Mesothelial cell of epicardium (in vitro differentiated cells): ENCODE measurements around the gene PRR36. TPM values are rescaled to one million over a fixed set of nuclear protein-coding genes. Genes with fewer than 3 reads are reported as not detected.

Experiments used
- DNase-seq, 2 experiments: peaks; one replicate each; pipeline ENCODE4 v3.0.0; 2021; ENCODE audit warnings: low spot score in 2 of 2; ENCODE audit not compliant: unreplicated experiment in 2 of 2
- H3K27ac Mint-ChIP-seq: 2 replicates; pipeline ENCODE4 v1.8.0; 2021; ENCODE audit warnings: mixed read lengths
- H3K27me3 Mint-ChIP-seq: 2 replicates; pipeline ENCODE4 v1.8.0; 2021; ENCODE audit warnings: low read depth, mixed read lengths
- H3K36me3 Mint-ChIP-seq: 2 replicates; pipeline ENCODE4 v1.8.0; 2021; ENCODE audit warnings: mixed read lengths
- H3K4me1 Mint-ChIP-seq: 2 replicates; pipeline ENCODE4 v1.8.0; 2021; ENCODE audit warnings: mixed read lengths
- H3K4me3 Mint-ChIP-seq: 2 replicates; pipeline ENCODE4 v1.8.0; 2021; ENCODE audit warnings: mild to moderate bottlenecking, moderate library complexity, mixed read lengths
- H3K9me3 Mint-ChIP-seq: 2 replicates; pipeline ENCODE4 v1.8.0; 2021; ENCODE audit warnings: mixed read lengths
- total RNA-seq: library from RNA; stranded (reverse); gene quantifications from 3 replicates; pipeline ENCODE4 v1.2.1, GENCODE V29; 2021
- TF ChIP-seq, protein P1 (sequence below): fragments of 200-600 bp; sonication (generic); IDR thresholded peaks from one replicate; pipeline ENCODE4 v1.5.0; 2021; ENCODE audit warnings: antibody characterized with exemption; ENCODE audit not compliant: unreplicated experiment

Gene PRR36
- total RNA-seq, 1 donor from 2014 or later = 23.4 TPM

DNA sequence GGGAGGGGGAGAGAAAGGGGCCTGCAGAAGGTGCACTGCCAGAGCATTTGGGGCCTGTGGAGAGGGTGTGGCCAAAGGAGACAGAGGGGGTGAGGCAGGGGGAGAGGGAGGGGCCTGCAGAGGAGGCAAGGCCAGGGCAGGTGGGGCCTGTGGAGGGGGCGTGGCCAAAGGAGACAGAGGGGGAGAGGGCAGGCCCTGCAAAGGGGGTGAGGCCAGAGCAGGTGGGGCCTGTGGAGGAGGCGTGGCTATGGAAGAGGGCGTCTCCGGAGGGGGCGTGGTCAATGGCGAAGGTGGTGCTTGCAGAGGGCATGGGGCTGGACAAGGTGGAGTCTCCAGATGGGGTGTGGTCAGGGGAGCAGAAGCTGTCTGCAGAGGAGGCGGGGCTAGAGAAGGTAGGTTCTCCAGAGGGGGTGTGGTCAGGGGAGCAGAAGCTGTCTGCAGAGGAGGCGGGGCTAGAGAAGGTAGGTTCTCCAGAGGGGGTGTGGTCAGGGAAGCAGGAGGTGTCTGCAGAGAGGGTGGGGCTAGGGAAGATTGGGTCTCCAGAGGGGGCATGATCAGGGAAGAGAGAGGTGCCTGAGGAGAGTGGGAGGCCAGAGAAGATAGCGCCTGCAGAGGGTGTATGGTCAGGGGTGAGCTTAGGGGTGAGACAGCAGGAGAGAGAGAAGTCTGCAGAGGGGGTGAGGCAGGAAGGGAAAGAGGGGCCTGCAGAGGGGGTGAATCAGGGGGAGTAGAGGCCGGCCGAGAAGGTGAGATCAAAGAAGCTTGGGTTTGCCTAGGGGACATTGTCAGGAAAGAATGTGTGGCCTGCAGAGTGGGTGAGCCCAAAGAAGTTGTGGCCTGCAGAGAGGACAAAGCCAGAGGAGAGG, 3.4 kb downstream of the PRR36 start:
- Mint-ChIP-seq H3K4me3 (peak overlapping the region; percentile 64), H3K36me3 (no peaks in the 10 kb centered on the region), H3K4me1 (peaks cover 27% of the 10 kb centered on the region), H3K27ac (peak overlapping the region; percentile 97), H3K27me3 (peaks cover 55% of the 10 kb centered on the region), H3K9me3 (no peaks in the 10 kb centered on the region)
- TF ChIP-seq, protein P1, sequence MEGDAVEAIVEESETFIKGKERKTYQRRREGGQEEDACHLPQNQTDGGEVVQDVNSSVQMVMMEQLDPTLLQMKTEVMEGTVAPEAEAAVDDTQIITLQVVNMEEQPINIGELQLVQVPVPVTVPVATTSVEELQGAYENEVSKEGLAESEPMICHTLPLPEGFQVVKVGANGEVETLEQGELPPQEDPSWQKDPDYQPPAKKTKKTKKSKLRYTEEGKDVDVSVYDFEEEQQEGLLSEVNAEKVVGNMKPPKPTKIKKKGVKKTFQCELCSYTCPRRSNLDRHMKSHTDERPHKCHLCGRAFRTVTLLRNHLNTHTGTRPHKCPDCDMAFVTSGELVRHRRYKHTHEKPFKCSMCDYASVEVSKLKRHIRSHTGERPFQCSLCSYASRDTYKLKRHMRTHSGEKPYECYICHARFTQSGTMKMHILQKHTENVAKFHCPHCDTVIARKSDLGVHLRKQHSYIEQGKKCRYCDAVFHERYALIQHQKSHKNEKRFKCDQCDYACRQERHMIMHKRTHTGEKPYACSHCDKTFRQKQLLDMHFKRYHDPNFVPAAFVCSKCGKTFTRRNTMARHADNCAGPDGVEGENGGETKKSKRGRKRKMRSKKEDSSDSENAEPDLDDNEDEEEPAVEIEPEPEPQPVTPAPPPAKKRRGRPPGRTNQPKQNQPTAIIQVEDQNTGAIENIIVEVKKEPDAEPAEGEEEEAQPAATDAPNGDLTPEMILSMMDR = no peak
- DNase-seq = peak in 1 of 2 experiments; percentile 64

DNA sequence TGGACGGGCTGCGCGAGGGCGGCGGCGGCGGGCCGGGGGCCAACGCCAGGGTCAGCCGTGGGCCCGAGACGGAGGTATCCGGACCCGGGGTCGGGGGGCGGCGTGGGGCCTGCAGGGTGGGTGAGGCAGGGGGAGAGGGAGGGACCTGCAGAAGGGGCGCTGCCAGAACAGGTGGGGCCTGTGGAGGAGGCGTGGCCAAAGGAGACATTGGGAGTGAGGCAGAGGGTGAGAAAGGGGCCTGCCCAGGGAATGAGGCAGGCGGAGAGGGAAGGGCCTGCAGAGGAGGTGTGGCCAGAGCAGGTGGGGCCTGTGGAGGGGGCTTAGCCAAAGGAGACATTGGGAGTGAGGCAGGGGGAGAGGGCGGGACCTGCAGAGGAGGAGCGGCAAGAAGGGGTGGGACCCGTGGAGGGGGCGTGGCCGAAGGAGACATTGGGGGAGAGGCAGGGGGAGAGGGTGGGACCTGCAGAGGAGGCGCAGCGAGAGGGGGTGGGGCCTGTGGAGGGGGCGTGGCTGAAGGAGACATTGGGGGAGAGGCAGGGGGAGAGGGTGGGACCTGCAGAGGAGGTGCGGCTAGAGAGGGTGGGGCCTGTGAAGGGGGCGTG, 4.2 kb downstream of the PRR36 start:
- Mint-ChIP-seq H3K36me3 (no peaks in the 10 kb centered on the region), H3K4me3 (peak overlapping the region; percentile 50), H3K4me1 (peaks cover 27% of the 10 kb centered on the region), H3K27me3 (peaks cover 56% of the 10 kb centered on the region), H3K27ac (peak overlapping the region; percentile 25), H3K9me3 (no peaks in the 10 kb centered on the region)
- TF ChIP-seq, protein P1 = no peak
- DNase-seq = peak in 1 of 2 experiments; percentile 65

DNA sequence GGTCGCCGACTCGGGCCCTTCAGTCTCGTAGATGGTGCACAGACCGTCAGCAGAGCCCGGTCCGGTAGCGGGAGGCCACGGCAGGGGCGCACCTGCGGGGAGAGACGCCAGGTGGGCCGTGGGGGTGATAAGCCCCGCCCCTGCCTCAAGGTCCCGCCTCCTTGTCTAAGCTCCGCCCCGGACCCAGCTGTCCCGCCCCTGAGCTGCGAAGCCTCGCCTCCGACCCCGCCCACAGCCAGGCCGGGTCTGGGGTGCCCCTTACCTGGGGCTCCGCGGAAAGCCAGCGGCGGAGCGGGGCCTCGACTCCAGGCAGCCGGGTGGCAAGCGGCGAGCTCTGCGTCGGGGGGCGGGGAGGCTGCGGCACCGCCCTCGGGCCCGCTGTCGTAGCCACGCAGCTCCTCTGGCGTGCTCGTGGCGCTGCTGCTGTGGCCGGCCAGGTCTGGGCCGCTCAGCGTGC, 4.7 kb downstream of the PRR36 start:
- peak; percentile 67 to 88 for DNase-seq
- Mint-ChIP-seq H3K9me3 (no peaks in the 10 kb centered on the region), H3K27ac (no peak overlapping the region), H3K36me3 (no peaks in the 10 kb centered on the region), H3K4me1 (peaks cover 23% of the 10 kb centered on the region), H3K4me3 (peak overlapping the region; percentile 51), H3K27me3 (peaks cover 56% of the 10 kb centered on the region)
- TF ChIP-seq, protein P1 = peak; percentile 62

DNA sequence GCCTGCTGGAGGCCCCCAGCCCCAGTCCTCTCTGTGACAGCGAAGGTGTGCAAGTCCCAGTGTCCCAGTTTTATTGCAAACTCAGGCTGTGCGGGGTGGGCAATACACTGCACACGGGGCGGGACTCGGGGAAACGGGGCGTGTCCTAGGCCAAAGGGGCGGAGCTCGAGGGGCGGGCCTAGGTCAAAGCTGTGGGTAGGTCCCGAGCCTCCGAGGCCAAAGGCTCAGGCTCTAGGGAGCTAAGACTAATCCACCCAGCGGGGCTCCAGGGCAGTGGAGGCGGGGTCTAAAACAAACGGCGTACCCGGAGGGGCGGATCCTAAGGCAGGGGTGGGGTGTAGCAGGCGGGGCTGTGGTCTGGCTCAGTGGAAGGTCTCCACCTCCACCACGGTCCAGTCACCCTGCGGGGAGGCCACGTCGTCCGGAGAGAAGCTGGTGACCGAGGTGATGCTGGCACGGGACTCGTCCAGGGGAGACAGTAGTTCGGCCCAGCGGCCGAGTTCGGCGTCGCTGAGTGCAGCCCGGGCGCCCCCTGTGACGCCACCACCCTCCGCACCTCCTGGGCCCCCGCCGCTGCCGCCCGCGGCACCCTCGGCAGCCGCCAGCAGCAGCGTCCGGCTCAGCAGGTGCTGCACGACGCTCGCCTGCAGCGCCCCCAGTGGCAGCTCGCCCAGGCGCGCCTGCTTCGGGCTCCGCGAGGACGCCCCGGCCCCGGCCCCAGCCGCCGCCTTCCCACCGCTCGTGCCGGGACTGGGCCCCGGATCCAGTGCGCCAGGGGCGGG, 5.3 kb downstream of the PRR36 start:
- TF ChIP-seq, protein P1 = peak; percentile 96
- peak; percentile 73 to 91 for DNase-seq
- no peaks in the 10 kb centered on the region for H3K9me3 Mint-ChIP-seq
- peaks cover 62% of the 10 kb centered on the region for H3K27me3 Mint-ChIP-seq
- peak overlapping the region; percentile 82 for H3K27ac Mint-ChIP-seq
- peak overlapping the region; percentile 58 for H3K4me3 Mint-ChIP-seq
- H3K4me1 Mint-ChIP-seq = peaks cover 23% of the 10 kb centered on the region
- no peaks in the 10 kb centered on the region for H3K36me3 Mint-ChIP-seq

DNA sequence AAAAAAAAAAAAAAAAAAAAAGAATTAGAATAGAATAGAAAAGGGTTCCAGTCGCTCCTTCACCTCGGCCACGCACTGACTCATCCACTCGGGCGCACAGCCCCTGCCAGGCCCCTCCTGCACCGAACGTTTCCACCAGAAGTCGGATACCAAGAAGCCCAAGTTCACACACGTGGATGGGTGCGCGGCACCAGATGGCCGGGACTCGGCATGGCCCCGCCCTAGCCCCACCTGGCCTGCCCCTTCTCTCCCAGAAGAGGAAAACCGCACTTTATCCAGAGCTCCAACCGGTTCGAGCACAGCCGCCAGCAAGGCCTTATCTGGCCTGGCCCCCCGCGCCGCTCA, 5.9 kb downstream of the PRR36 start:
- peaks cover 65% of the 10 kb centered on the region for H3K27me3 Mint-ChIP-seq
- no peak for DNase-seq
- H3K27ac Mint-ChIP-seq = no peak overlapping the region
- TF ChIP-seq, protein P1 = no peak
- H3K36me3 Mint-ChIP-seq = no peaks in the 10 kb centered on the region
- peaks cover 21% of the 10 kb centered on the region for H3K4me1 Mint-ChIP-seq
- H3K4me3 Mint-ChIP-seq = peak overlapping the region; percentile 58
- no peaks in the 10 kb centered on the region for H3K9me3 Mint-ChIP-seq
